ENCODE results near the gene ELMOD3. TPM values are rescaled to one million over a fixed set of nuclear protein-coding genes. Genes with fewer than 3 reads are reported as not detected.
"Not testable (repeated sequence)": the region's sequence is repeated elsewhere in the genome, so short reads cannot be mapped to it uniquely, and the experiment has no call there.

Gene ELMOD3
- total RNA-seq, 1 donor from 2014 or later: 17.1 TPM

DNA sequence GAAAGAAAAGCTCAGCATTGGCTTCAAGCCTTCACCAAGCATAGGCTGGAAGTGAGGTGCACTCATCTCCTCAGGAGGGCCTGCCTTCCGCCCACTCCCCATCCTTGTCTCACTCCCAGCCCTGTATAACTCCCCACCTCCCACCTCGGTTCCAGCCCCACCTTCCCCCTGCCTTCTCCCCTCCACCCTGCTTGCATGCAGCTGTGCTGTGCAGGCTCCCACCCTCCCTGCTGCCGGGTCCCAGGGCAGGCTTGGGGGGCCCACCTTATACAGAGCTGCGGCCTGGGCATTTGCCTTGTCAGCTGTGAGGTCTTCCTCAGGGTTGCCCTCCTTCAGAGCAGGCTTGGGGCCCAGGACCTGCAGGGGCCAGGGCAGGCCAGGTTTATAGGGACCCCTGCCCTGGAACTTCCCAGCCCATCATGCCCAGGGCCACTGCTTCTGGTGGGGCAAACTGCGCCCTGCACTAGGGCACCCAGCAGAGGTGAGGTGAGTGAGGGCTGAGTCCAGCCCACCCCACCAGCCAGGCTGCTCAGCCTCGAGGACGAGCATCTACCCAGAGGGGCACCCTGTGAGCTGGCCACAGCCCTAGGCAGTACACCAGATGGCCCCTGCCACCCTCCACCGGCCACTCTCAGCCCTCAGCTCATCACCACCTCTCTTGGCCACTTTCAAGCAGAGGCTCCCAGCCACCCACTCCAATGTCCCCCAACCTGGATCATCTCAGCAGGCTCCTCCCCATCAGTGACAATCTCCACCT, 44.0 kb downstream of the ELMOD3 start:
- no peak for FAIRE-seq

DNA sequence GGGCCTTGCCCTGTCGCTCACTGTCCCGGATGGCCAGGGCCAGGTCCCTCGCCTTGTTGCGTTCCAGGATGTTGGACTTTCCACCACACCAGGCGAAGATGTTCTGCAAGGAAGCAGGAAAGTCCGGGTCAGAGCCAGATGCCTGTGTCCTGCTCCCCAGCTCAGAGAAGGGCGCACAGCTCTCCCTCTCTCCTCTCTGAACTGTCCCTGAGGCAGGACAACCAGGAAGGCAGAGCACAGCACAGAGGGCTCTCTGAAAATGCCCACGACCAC, 44.5 kb downstream of the ELMOD3 start:
- no peak for FAIRE-seq

More for the DNA sequence above, 44.0 kb downstream of the ELMOD3 start:
- no peak for DNase-seq (ENCODE audit: low spot score in 2 of 2)

DNA sequence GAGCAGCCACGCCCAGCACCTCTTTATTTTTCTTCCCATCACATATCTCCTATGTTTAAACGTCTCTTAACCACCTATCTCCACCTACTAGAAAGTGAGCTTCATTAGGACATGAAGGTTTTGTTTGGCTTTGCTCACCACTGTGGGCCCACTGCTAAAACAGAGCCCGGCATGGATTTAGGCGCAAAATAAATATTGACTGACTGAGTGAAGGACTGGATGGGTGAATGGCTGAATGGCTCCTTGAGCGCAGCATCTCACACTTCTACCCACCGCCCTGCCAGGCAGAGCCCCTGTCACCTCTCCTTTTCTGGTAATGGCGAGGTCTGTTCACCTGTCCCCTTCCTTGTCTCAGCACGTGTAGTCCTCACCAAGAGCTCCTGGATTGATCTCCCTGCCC, 45.5 kb downstream of the ELMOD3 start:
- no peak for DNase-seq (ENCODE audit: low spot score in 2 of 2)
- no peak for FAIRE-seq

More for the DNA sequence above, 44.5 kb downstream of the ELMOD3 start:
- DNase-seq (ENCODE audit: low spot score in 2 of 2): no peak

DNA sequence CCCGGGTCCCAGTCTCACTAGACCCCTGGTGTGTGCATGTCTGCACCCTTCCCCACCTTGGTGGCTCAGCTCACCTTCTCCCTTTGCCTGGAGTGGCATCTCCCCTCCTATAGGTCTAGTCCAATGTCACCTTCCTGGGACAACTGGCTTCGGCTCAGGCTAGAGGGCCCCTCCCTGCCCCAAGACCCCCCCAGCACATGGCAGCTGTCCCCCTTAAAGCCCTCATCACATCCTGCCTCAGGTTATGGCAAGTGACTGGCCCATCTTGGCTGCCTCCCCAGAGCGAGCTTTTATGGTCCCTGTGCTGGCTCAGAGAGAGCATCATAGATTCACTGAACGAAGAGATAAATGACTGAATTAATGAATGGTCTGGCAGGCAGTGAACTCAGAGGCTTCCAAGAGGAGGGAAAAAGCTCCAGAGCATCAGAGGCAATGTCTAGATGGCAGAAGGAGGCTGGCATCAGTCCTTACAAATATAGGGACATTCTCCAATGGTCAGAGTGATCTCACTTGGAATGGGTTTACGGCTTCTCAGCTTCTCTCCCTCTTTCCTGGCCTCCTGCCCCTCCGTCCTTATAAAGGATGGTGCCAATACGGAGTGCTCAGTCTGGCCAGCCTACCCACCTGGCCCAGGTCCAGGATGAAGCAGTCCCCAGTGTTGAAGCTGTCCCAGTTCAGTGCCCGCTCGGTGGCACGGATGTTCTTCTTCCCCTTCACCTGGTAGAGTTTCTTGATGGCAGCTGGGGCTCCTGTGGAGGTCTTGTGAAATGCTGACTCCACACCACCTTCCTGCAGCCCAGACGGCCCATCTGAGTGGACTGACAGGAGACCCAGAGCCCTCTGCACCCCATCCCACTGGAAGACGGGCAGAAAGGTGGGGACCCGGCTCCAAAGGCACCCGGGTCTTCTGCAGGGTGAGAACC, 46.2 kb downstream of the ELMOD3 start:
- FAIRE-seq (no peak), DNase-seq (ENCODE audit: low spot score in 2 of 2) (no peak)

DNA sequence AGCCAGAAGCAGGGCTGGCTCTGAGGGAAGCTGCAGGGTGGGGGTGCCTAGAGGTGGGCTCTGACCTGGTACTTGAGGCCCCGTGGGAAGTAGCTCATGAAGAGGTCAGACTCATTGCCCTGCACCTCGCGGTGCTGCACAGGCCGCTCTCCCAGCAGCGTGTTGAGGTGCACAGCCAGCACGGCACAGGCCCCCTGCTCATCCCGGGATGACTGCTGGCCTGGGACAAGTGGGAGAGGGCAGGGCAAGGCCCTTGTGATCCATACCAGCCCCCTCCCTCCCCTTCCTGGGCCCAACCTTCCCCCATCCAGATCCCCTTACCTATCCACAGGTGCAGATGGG, 46.9 kb downstream of the ELMOD3 start:
- FAIRE-seq (no peak), DNase-seq (ENCODE audit: low spot score in 2 of 2) (no peak)

DNA sequence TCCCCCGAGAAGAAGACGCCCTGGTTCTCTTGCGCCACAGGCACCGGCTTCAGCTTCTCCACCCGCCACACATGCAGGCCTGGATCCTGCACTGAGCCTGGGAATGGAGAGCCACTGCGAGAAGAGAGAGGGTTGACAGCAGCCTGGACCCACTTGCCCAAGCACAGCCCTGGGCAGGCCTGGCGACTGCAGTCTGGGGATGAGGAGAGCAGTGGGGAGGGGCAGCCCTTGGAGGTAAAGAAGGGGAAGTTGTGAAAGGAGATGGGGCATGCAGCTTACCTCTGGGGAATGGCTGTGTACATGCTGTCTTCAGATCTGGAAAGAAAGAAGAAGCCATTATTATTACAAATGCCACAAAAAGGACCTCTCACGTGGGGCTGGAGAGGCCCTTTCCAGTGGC, 47.3 kb downstream of the ELMOD3 start:
- DNase-seq (ENCODE audit: low spot score in 2 of 2): no peak
- FAIRE-seq: no peak

DNA sequence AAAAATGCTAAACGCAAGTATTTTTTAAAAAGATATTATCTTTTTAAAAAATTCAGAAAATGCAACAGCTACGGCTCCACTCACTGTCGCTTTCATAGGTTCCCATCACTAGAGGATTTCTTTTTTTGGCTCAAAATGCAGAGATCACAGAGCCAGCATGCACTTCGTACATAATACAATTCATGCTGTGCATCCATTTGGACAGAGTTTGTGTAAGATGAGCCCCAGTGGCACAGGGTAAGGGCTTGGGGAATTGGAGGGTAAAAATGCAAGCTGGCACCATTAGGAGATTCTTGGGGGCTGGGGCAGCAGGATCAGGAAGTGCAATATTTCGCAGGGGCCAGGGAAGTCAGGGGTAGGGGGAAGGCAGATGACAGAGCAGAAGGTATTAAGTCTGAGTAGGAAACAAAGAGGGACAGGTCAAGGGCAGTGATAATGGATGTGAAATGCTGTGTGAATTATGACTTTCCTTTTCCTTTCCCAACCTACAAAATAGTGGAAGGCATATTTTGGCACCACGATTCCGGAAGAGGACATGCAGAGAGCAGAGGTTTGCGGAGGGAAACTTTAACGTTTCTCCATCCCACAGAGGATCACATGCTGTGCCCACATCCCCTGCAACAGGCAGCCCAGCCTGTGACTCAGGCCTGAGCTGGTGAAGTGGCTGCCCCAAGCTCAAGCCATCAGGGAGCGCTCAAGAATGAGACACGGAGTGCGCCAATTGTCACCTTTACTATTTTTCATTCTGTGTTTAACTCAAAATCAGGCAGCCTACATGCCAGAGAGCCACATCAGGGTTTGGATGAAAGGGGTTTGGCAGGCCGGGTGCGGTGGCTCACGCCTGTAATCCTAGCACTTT, 50.9 kb downstream of the ELMOD3 start:
- FAIRE-seq (no peak), DNase-seq (ENCODE audit: low spot score in 2 of 2) (no peak)

DNA sequence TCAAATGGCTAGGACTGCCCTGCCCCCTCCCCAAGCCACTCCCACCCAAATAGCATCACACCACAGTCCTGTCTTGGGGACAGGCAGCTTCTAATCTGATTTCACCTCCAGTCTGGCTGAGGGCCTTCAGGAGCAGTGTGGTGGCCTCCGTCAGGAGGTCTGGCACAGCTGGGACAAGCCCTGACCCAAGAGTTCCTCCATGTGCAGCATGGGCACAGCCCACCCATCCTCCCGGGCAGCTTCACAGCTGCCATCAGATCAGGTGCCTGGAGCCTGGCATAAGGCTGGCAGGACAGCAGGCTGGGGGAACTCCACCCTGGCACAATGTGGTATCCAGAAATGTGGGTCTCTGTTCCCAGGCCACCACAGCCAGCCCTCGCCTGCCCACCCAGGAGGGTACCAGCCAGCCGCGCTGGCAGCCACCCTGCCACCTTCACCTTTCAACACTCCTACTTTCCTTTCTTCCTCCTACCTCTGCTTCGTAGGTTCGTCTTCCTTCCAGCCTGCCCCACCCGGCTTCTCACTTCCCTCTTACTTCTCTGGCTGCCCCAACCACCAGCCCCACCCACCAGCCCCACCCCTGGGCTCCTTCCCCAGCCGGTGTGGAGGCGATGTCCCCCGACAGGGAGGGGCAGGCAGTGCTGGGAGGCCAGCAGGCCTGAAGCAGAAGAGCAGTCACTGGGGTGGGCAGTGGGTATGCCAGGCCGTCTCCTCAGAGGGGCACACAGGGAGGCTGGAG, 55.4 kb downstream of the ELMOD3 start, which contains the start of gene CAPG:
Gene CAPG, minus strand, starts transcription at position 522 of the 739 bp plus-strand sequence. CDS start 8,221 bp downstream, outside the sequence.
- no peak for FAIRE-seq

DNA sequence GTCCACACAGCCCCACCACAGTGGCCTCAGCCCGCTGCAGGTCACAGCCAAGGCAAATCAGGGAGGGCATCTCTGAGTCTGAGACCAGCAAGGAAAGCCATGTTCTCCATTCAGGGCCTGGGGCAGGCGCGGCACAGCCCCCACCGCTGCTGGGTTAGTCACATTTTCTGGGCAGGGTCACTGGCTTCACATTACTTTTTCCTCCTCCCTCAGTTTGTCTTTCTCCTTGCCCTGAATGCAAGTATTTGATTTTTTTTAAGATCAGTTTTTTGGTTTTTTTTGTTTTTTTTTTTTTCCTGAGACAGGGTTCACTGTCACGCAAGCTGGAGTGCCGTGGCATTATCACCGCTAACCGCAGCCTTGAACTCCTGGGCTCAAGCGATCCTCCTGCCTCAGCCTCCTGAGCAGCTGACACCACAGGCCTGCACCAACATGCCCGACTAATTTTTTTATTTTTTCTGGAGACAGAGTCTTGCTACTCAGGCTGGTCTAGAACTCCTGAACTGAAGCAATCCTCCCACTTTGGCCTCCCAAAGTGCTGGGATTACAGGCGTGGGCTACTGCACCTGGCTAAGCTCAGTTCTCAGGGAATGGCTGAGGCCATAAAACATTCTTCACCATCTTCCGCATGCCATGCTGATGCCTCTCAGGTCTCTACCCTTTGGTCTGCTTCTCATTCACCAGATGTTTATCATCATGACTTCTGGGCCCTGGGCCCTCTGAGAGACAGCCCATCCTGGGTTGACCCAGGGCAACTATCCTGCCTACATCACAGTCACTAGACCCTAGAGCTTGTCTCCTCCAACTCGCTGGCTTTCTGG, 56.2 kb downstream of the ELMOD3 start:
- DNase-seq (ENCODE audit: low spot score in 2 of 2) (no peak), FAIRE-seq (no peak)

More for the DNA sequence above, 55.4 kb downstream of the ELMOD3 start, which contains the start of gene CAPG:
- no peak for DNase-seq (ENCODE audit: low spot score in 2 of 2)

DNA sequence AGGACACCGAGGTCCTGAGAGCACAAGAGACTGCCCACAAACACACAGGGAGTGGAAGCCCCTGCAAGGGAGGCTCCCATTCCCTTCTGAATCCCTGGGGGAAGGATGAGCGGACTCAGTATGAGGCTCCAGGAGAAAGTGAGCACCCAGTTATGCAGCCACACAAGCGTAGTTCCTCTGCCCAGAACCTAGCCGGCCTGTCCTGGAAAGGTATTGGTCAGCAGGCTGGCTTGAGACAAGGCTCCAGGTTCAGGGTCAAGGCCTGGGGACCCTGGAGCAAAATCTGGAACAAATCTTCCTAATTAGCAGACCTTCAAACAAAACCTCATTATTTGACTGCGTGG, 56.8 kb downstream of the ELMOD3 start:
- no peak for DNase-seq (ENCODE audit: low spot score in 2 of 2)
- FAIRE-seq: no peak

DNA sequence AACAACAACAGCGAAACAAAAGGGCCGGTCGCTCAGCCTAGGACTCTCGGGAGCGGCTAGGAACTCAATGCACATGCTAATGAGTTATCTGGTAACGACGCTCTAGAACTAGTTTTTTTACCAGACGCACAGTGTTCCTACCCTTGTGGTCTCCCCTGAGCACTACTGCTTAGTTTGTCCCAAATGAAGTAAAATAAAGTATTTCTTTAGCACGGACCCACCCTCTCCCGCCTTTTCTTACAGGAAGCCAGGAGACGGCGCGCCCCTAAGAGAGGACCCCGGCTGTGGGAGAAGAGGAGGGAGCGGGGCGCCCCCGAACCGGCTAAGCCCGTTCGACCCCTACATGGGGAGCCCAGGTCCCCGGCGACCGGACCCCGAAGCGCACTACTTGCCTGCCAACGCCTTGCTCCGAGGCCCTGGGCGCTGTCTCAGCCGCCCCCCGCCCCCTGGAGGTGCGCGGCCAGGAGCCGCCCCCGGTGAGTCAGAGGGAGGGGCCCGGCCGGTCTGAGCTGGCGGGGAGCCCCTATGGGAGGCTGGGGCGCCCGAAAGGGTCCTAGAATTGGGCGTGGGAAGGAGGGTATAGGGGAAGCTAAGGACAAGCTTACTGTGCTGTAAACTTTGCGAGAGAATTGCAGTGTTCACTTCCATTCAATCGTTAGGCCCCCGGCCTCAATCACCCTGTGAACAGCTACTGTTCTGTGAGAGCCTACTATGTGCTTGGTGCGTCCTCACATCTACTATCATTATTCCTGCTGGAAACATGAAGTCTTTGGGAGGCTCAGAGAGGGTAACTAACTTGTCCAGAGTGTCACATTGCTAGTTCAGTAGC, 59.2 kb downstream of the ELMOD3 start:
- no peak for FAIRE-seq
- DNase-seq (ENCODE audit: low spot score in 2 of 2): no peak

DNA sequence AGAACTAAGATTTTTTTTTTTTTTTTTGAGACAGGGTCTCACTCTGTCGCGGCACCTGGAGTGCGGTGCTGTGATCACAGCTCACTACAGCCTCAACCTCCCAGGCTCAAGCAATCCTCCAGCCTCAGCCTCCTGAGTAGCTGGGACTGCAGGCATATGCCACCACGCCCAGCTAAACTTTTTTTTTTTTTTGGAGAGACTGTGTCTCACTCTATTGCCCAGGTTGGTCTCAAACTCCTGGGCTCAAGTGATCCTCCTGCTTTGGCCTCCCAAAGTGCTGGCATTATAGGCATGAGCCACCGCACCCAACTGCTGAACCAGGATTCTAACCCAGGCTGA, 59.8 kb downstream of the ELMOD3 start:
- not testable (repeated sequence) for FAIRE-seq; DNase-seq (ENCODE audit: low spot score in 2 of 2)

DNA sequence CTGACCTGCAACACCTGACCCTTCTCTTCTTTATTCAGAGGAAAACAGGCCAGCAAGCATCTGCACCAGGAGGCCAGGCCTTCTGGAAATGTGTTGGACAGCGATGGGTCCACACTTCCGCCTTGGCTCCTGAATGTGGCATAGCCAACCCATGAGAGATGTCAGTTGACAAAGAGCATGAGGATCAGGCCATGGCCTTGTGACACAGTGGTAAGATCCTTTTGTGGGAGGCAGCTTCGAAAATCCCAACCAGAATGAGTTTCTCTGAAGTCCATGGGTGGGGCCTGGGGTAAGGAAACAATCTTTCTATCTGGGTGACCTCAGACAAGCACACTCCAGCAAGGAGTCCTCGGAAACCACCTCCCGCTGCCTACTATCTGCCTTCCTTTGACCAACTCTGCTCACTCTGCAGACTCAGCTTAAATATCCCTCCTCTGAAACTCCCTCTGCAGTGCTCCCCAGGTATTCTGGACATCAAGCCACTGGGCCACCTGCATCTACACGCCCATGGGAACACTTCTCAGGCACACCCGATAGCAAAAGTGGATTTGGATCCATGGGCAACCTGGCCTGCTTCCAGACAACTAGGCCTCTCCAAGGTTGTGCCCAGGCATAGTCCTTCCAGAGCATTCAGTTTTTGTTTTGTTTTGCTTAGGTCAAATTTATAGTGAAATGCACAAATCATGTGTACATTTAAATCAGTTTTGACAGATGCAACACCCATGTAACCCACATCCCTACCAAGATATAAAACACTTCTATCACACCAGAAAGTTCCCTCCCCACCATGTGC, 60.4 kb downstream of the ELMOD3 start:
- DNase-seq (ENCODE audit: low spot score in 2 of 2) (no peak), FAIRE-seq (no peak)

DNA sequence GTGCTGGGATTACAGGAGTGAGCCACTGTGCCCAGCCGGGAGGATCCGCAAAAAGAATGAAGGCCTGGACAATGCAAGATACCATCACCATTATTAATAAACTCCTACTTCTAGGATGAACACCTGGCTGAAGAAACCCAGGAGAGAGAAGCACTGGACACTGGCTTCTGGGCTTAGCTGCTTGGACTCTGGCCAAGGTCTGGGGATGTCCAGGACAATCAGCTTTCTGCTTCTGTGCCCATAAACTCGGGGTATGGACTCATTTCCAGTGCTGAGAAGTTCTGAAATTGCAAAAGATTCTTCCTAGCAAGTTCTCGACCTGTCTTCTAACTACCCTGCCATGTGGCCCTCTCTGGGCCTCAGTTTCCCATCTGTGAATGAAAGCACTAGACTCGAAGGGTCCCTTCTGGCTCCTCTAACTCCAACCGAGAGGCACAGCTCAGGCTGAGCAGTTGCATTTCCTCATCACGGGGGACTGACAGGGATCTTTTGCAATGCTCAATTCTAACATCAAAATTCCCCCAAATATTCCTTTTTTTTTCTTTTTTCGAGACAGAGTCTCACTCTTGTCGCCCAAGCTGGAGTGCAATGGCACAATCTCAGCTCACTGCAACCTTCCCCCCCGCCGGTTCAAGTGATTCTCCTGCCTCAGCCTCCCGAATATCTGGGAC, 61.5 kb downstream of the ELMOD3 start:
- FAIRE-seq (no peak), DNase-seq (ENCODE audit: low spot score in 2 of 2) (no peak)

DNA sequence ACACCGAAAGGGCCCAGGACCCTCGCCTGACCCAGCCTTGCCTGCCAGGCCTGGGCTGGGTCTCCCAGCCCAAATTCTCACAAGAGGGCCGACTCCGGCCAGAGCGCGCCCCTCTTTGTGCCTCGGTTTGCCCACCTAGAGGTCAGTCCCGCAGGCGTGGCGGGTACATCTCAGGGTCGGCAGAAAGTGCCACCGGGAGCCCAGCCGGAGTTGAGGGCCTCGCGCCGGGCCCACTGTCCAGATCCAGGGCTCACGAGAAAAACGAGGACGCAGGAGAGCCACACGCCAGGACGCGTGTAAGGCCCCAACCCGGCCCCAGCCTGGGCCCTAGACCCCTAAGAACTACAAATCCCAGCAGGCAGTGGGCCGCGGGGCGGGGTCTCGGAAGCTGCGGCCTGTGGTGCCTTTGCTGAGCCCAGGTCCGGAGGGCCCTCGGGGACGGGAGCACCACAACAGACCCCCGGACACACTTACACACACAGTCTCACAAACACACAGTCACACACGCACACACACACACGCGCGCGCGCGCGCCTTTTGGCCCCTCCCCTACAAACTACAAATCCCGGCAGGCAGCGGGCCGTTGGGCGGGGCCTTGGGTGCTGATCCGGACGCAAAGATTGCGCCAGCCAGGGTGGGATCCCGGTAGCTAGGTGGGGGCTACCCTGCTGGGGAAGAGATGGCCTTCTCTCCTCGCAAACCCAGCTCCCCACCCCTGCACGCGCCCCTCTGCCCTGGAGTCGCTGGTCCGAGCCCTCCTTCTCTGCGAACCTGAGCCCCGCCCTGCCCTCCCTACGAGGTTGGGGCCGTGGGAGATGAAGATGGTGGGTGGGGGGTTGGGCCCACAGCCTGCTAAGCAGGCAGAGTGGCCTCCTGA, 63.8 kb downstream of the ELMOD3 start, which contains the start of gene SH2D6:
Gene SH2D6, plus strand, starts transcription at position 583 of the 877 bp plus-strand sequence. CDS start 10,752 bp downstream, outside the sequence.
- FAIRE-seq: no peak
- DNase-seq (ENCODE audit: low spot score in 2 of 2): peak; percentile 86 to 87

All from frontal cortex (tissue), 4 donors.